SK-N-MC (cell line): ENCODE data around the gene FBXL20.
A peak's percentile ranks its signal among the peaks of the same experiment; 100 is the strongest.

Experiments
- DNase-seq: peaks from one replicate; pipeline ENCODE4 v3.0.0-alpha.2; 2011; ENCODE audit warnings: low read depth, low spot score
- H3K27ac ChIP-seq: fragments of 200-600 bp; sonication (generic); 2 replicates; pipeline ENCODE4 v1.5.1; 2016; ENCODE audit warnings: mixed run types
- H3K36me3 ChIP-seq: fragments of 200-600 bp; sonication (generic); 2 replicates; pipeline ENCODE4 v1.6.1; 2017; ENCODE audit warnings: antibody characterized with exemption, low read length, mixed read lengths; ENCODE audit not compliant: insufficient read depth
- H3K4me3 ChIP-seq: fragments of 200-600 bp; sonication (generic); 2 replicates; pipeline ENCODE4 v1.5.1; 2016
- H3K9ac ChIP-seq: fragments of 200-600 bp; sonication (generic); 2 replicates; pipeline ENCODE4 v1.8.0; 2017; ENCODE audit warnings: mixed run types, mixed read lengths; ENCODE audit not compliant: insufficient read length
- H3K9me3 ChIP-seq: fragments of 200-600 bp; sonication (generic); 2 replicates; pipeline ENCODE4 v1.6.1; 2017; ENCODE audit warnings: low read depth, mild to moderate bottlenecking, antibody characterized with exemption, low read length, moderate library complexity, mixed read lengths
- EZH2 ChIP-seq: fragments of 200-600 bp; sonication (generic); IDR thresholded peaks from one replicate; pipeline ENCODE4 v1.6.1; 2017; ENCODE audit warnings: antibody characterized with exemption
- FOXP2 ChIP-seq: optimal IDR thresholded peaks from 2 replicates; pipeline ENCODE3; 2011; ENCODE audit warnings: mild to moderate bottlenecking, moderate library complexity; ENCODE audit not compliant: insufficient read depth; ENCODE audit errors: extremely low read length, control extremely low read depth
- POLR2AphosphoS5 ChIP-seq: IDR thresholded peaks from 2 replicates; pipeline ENCODE4 v1.6.1; 2012; ENCODE audit warnings: mild to moderate bottlenecking, low read depth, low read length, borderline replicate concordance

Gene FBXL20

DNA sequence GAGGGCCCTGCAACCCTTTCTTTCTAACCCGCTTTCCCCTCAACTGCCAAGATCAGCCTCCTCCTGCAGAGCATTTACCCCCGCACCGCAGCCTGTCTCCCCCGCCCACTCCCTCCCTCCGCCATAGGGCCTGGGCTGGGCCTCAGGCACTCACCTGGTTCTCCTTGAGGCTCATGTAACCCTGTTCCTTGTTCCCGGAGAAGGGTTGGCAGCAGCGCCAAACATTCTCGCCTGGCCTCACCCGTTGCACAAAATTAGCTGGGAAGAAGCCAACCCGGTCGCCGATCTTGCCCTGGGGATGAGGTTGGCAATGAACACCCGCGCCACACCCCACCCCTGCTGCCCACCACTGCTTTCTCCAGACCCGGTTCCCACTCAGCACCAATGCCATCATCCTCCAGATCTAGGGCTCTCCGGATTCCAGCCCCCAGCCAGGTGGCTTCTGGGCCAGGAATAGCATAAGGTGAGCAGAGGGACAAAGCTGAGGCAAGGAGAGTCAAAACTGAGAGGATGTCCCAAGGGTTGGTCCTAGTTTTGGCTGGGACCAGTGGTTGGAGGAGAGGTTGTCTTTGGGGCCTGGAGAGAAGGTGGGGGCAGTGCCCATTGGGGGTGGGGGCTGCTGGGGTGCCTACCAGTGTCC lies 188.5 kb downstream of the FBXL20 start:
- Histone ChIP-seq H3K4me3 (no peak overlapping the region), H3K9ac (no peak overlapping the region), H3K36me3 (no peaks in the 10 kb centered on the region), H3K27ac (no peak overlapping the region), H3K9me3 (no peaks in the 10 kb centered on the region)
- TF ChIP-seq POLR2AphosphoS5 (no peak), FOXP2 (no peak), EZH2 (no peak)
- no peak for DNase-seq

GRCh38 chr17:39212195-39212810 lies 189.1 kb downstream of the FBXL20 start:
- H3K36me3 ChIP-seq = no peaks in the 10 kb centered on the region
- no peaks in the 10 kb centered on the region for H3K9me3 ChIP-seq
- H3K4me3 ChIP-seq = no peak overlapping the region
- TF ChIP-seq POLR2AphosphoS5 = no peak
- TF ChIP-seq EZH2 = no peak
- TF ChIP-seq FOXP2 = no peak
- H3K9ac ChIP-seq = no peak overlapping the region
- H3K27ac ChIP-seq = no peak overlapping the region
- no peak for DNase-seq

GRCh38 chr17:39210093-39210434 lies 191.4 kb downstream of the FBXL20 start:
- H3K27ac ChIP-seq = peak overlapping the region; percentile 25; the same call in 1 of the 2 replicates
- H3K36me3 ChIP-seq = peaks cover 1% of the 10 kb centered on the region; the same call in 1 of the 2 replicates
- H3K4me3 ChIP-seq = peak overlapping the region; percentile 71
- DNase-seq = no peak
- no peak overlapping the region for H3K9ac ChIP-seq
- no peaks in the 10 kb centered on the region for H3K9me3 ChIP-seq
- no peak for TF ChIP-seq FOXP2
- no peak for TF ChIP-seq EZH2
- no peak for TF ChIP-seq POLR2AphosphoS5

GRCh38 chr17:39209317-39210092 lies 191.9 kb downstream of the FBXL20 start:
- peak overlapping the region; percentile 62 for H3K27ac ChIP-seq
- TF ChIP-seq EZH2 (no peak), POLR2AphosphoS5 (peak; percentile 37; the same call in 1 of the 2 replicates)
- H3K9me3 ChIP-seq = no peaks in the 10 kb centered on the region
- DNase-seq = peak; percentile 63
- peaks cover 7% of the 10 kb centered on the region; the same call in 1 of the 2 replicates for H3K36me3 ChIP-seq
- peak overlapping the region; percentile 33 for H3K9ac ChIP-seq
- H3K4me3 ChIP-seq = peak overlapping the region; percentile 71

DNA sequence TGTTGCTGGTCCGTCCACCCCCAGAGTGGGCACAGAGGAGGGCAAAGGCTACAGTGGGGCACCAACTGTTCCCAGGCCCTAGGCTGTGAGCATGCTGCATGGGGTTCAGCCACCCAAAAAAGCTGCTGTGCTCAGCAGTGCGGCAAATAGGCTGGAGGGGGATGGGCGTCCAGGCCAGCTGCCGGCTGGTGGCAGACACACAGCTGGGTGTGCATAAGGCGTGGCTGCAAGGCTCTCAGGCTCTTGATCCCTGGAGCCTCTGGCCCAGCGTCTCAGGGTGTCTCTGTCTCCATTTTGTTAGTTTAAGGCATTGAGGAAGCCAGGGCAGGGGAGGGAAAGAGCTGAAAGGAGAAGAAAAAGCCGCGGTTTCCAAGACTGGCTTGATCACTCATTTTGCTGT lies 192.5 kb downstream of the FBXL20 start:
- Histone ChIP-seq H3K9ac (no peak overlapping the region), H3K36me3 (peaks cover 13% of the 10 kb centered on the region), H3K9me3 (no peaks in the 10 kb centered on the region), H3K27ac (peak overlapping the region; percentile 62), H3K4me3 (peak overlapping the region; percentile 71)
- no peak for DNase-seq
- TF ChIP-seq FOXP2 (peak; percentile 51), POLR2AphosphoS5 (no peak; the same call in 1 of the 2 replicates)

DNA sequence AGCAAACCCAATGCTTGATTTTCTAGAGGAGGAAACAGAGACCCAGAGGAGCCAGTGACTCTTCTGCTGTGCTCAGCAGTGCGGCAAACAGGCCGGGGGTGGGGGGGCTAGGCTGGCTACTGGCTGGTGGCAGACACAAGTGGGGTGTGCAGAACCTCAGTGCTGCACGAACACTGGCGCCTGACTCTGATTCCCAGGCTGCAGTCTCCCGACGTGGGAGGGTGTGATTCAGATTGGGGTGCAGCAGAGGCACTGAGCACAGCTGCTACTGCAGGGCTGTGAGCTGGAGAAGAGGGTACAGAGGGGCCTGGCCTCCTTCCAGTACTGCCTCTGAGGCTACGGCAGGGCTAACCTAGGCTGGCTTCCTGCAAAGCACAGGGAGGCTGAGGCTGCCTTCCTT lies 193.3 kb downstream of the FBXL20 start:
- Histone ChIP-seq H3K9me3 (no peaks in the 10 kb centered on the region), H3K36me3 (peaks cover 21% of the 10 kb centered on the region), H3K4me3 (peak overlapping the region; percentile 71; the same call in 1 of the 2 replicates), H3K27ac (peak overlapping the region; percentile 70), H3K9ac (no peak overlapping the region)
- TF ChIP-seq EZH2 (no peak), POLR2AphosphoS5 (no peak), FOXP2 (no peak)
- no peak for DNase-seq

GRCh38 chr17:39205112-39205526 lies 196.3 kb downstream of the FBXL20 start:
- no peak for TF ChIP-seq EZH2
- TF ChIP-seq FOXP2 = no peak
- TF ChIP-seq POLR2AphosphoS5 = no peak; the same call in 1 of the 2 replicates
- H3K27ac ChIP-seq = 0 out of 2 replicates have a peak overlapping the region, but pooled peaks have one; percentile 36
- no peak overlapping the region for H3K4me3 ChIP-seq
- no peak overlapping the region for H3K9ac ChIP-seq
- no peak for DNase-seq
- peaks cover 48% of the 10 kb centered on the region for H3K36me3 ChIP-seq
- H3K9me3 ChIP-seq = no peaks in the 10 kb centered on the region

DNA sequence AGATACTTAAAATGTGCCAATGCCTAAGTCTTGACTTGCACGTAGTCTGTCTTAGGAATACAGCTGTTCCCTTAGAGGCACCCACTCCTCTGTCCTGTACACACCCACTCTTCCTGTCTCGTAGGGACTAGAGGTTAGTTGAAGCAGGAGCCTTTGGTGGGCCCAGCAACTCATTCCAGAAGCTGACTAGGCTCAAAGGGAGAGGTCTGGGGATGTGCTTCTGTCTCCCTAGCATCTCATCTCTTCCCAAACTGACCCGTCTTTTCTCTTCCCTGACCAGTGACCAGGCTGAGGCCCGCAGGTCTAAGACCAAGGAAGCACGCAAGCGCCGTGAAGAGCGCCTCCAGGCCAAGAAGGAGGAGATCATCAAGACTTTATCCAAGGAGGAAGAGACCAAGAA lies 197.2 kb downstream of the FBXL20 start:
- TF ChIP-seq FOXP2 = no peak
- TF ChIP-seq EZH2 = no peak
- TF ChIP-seq POLR2AphosphoS5 = no peak
- no peak for DNase-seq
- H3K36me3 ChIP-seq = peaks cover 48% of the 10 kb centered on the region
- H3K4me3 ChIP-seq = no peak overlapping the region
- H3K9ac ChIP-seq = no peak overlapping the region
- no peaks in the 10 kb centered on the region for H3K9me3 ChIP-seq
- peak overlapping the region; percentile 2; the same call in 1 of the 2 replicates for H3K27ac ChIP-seq
